HL-60 (cell line): Measurements from ENCODE around the gene PRKCE.

Experiments
- DNase-seq, 2 experiments: peaks; one replicate each; pipeline ENCODE4 v3.0.0-alpha.2; 2010 to 2020; ENCODE audit warnings: low read depth in 1 of 2, low spot score in 1 of 2
- H3K27ac ChIP-seq: fragments of 250-450 bp; sonication (Bioruptor Pico); replicated peaks from 2 replicates; pipeline ENCODE4 v1.5.1; 2020; ENCODE audit warnings: mild to moderate bottlenecking, moderate library complexity
- H3K27me3 ChIP-seq: fragments of 250-450 bp; sonication (Bioruptor Pico); 2 replicates; pipeline ENCODE4 v1.5.1; 2021; ENCODE audit warnings: mild to moderate bottlenecking, moderate library complexity; ENCODE audit not compliant: insufficient read depth, poor library complexity, severe bottlenecking
- H3K4me3 ChIP-seq: replicated peaks from 2 replicates; pipeline ENCODE4 v1.5.1; 2011; ENCODE audit warnings: mild to moderate bottlenecking, control low read depth, low read length; ENCODE audit not compliant: insufficient read depth
- GABPA ChIP-seq: IDR thresholded peaks from 2 replicates; pipeline ENCODE4 v1.6.1; 2012; ENCODE audit warnings: low read depth
- POLR2AphosphoS5 ChIP-seq: IDR thresholded peaks from 2 replicates; pipeline ENCODE4 v1.6.1; 2012; ENCODE audit warnings: low read depth
- SPI1 ChIP-seq: IDR thresholded peaks from 2 replicates; pipeline ENCODE4 v1.6.1; 2012; ENCODE audit warnings: low read depth, mild to moderate bottlenecking, borderline replicate concordance
- long read RNA-seq: library from polyadenylated mRNA; unstranded; transcript quantifications from one replicate; pipeline ENCODE4 v2.0.0, GENCODE V29; 2020
- TF ChIP-seq, protein P1 (sequence below): IDR thresholded peaks from 2 replicates; pipeline ENCODE4 v1.6.1; 2012; ENCODE audit warnings: low read depth; ENCODE audit not compliant: insufficient replicate concordance
- TF ChIP-seq, protein P2 (sequence below): IDR thresholded peaks from one replicate; pipeline ENCODE4 v1.5.1; 2011; ENCODE audit warnings: low read length, control low read depth, inconsistent platforms; ENCODE audit not compliant: insufficient read depth

Gene PRKCE
- long read RNA-seq, partial matches to known transcripts = 1 of 2 reads
- long read RNA-seq, other reads (novel, unspliced or antisense) = 1 of 2 reads

DNA sequence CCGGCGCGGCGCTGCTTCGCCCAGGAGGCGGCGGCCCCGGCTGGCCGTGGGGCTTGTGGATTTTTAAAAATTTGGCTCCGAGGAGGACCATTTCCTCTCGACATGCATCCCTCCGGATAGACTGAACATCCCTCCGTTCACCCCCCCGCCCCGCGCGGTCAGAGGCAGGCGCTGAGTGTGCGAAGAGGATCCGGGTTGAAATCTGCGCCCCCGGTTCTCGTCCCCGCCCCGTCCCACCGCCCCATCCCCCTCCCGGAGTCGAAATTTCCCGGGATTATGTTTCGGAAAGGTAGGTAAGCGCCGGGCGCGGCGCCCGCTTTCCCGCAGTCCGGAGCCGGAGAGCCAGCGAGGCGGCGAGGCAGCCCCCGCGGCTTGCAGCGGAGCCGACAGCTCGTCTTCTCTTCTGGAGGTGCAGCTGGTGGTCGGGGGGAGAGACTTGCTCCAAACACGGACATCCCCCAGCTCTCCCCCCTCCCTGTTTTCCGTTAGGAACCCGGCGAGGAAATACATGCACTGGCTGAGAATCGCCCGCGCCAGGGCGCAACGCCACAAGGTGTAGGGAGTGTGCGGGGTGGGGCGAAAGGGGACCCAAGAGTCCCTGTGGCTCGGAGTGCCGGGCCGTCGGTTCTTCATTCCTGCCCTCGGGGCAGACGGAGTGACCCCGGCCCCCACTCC is at the start of gene PRKCE:
PRKCE (plus strand) TSS at position 261 of the 675 bp plus-strand sequence.
- H3K27ac ChIP-seq = peak within 1 kb of the TSS; percentile 66
- peak within 1 kb of the TSS; percentile 81 for H3K4me3 ChIP-seq
- TF ChIP-seq GABPA (no peak), SPI1 (no peak), POLR2AphosphoS5 (no peak)
- TF ChIP-seq, protein P1, sequence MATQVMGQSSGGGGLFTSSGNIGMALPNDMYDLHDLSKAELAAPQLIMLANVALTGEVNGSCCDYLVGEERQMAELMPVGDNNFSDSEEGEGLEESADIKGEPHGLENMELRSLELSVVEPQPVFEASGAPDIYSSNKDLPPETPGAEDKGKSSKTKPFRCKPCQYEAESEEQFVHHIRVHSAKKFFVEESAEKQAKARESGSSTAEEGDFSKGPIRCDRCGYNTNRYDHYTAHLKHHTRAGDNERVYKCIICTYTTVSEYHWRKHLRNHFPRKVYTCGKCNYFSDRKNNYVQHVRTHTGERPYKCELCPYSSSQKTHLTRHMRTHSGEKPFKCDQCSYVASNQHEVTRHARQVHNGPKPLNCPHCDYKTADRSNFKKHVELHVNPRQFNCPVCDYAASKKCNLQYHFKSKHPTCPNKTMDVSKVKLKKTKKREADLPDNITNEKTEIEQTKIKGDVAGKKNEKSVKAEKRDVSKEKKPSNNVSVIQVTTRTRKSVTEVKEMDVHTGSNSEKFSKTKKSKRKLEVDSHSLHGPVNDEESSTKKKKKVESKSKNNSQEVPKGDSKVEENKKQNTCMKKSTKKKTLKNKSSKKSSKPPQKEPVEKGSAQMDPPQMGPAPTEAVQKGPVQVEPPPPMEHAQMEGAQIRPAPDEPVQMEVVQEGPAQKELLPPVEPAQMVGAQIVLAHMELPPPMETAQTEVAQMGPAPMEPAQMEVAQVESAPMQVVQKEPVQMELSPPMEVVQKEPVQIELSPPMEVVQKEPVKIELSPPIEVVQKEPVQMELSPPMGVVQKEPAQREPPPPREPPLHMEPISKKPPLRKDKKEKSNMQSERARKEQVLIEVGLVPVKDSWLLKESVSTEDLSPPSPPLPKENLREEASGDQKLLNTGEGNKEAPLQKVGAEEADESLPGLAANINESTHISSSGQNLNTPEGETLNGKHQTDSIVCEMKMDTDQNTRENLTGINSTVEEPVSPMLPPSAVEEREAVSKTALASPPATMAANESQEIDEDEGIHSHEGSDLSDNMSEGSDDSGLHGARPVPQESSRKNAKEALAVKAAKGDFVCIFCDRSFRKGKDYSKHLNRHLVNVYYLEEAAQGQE = no peak
- TF ChIP-seq, protein P2, sequence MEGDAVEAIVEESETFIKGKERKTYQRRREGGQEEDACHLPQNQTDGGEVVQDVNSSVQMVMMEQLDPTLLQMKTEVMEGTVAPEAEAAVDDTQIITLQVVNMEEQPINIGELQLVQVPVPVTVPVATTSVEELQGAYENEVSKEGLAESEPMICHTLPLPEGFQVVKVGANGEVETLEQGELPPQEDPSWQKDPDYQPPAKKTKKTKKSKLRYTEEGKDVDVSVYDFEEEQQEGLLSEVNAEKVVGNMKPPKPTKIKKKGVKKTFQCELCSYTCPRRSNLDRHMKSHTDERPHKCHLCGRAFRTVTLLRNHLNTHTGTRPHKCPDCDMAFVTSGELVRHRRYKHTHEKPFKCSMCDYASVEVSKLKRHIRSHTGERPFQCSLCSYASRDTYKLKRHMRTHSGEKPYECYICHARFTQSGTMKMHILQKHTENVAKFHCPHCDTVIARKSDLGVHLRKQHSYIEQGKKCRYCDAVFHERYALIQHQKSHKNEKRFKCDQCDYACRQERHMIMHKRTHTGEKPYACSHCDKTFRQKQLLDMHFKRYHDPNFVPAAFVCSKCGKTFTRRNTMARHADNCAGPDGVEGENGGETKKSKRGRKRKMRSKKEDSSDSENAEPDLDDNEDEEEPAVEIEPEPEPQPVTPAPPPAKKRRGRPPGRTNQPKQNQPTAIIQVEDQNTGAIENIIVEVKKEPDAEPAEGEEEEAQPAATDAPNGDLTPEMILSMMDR = no peak
- DNase-seq = peak in 1 of 2 experiments; percentile 35
- peaks cover 17% of the 10 kb centered on the region for H3K27me3 ChIP-seq

DNA sequence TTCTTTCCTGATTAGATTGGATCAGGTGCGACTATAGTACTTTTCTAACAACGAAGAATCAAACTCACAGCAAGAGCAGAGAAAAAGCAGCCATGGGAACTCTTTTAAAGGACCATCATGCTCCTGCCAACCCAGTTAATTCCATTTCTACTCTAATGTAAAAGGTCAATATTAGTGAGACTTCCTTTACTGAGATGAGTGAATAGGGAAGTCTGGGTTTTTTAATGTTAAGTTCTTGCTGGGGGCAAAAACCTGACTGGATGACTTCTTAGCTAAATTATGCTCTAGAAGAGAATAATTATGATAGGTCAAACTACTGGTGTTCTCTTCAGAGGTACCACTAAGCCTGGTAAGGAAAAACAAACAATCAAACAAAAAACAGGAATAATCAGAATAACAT is 48.9 kb upstream of the PRKCE start:
- TF ChIP-seq GABPA (no peak), SPI1 (no peak), POLR2AphosphoS5 (no peak)
- TF ChIP-seq, protein P1 = no peak
- TF ChIP-seq, protein P2 = no peak
- no peaks in the 10 kb centered on the region for H3K27me3 ChIP-seq
- H3K4me3 ChIP-seq = no peak overlapping the region
- no peak overlapping the region for H3K27ac ChIP-seq
- DNase-seq = no peak

DNA sequence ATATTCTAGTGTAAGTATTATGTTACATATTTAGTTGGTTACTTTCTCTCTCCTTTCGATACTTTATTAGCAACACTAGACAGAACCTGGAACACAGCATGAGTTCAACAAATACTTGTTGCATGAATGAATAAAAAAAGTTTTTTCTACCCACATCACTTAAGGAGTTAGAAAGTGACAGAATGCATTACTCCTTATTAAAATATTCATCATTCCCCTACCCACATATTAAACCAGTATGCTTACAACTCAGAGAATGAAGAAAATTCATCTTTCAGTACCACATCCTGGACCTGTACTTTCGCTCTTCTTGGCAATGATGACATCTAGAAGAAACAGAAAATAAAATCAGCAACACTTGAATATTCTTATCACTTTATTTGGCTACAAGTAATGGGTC is 46.4 kb upstream of the PRKCE start:
- H3K27me3 ChIP-seq = no peaks in the 10 kb centered on the region
- H3K27ac ChIP-seq = no peak overlapping the region
- no peak for TF ChIP-seq SPI1
- TF ChIP-seq, protein P2 = no peak
- TF ChIP-seq GABPA = no peak
- TF ChIP-seq, protein P1 = no peak
- TF ChIP-seq POLR2AphosphoS5 = no peak
- DNase-seq = no peak
- no peak overlapping the region for H3K4me3 ChIP-seq
